GM21423 (cell line): ENCODE results near the gene NR3C2.

Experiments
- ATAC-seq: cut with Tn5 transposase; IDR thresholded peaks from one replicate; pipeline ENCODE4 v1.9.1; 2021; ENCODE audit warnings: mild to moderate bottlenecking, moderate library complexity; ENCODE audit not compliant: unreplicated experiment

Gene NR3C2

DNA sequence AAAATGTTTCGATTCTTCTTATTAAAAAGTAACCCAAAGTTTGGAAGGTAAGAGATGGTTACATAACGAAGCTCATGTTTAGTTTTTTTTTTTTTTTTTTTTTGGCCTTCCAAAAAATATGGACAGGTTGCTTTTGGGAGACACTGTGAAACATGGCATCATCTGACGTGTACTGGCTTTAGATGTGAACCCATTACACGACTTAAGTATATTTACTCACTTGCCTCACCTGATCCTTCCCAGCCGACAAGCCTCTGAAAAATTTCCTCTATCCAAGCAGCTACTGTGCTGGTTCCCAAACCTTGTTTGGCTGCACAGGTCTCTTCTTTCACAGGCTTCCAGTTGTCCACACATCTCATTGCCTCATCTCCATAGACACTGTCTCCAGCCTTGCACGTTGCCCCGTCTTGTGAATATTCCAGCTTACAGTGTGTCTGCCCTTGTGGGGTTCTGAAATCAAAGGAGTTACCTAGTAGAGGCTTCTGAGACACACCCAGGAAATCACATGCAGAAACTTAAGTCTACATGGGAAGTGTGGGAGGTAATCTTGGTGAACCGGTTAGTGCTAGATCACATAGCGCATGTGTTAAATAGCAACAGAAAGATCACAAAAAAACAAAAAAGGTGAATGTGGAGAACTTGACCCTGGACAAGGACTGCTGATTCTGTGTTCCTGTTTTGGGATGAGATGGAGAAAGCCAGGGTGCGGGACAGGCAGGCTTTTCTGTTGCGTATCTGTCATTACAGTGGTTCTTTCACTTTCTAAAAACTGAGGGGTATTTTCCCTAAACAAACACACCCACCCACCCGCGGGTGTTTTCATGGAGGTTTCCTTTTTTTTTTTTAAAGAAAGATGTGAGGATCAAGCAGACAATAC, 381.7 kb downstream of the NR3C2 start:
- no peak for ATAC-seq

DNA sequence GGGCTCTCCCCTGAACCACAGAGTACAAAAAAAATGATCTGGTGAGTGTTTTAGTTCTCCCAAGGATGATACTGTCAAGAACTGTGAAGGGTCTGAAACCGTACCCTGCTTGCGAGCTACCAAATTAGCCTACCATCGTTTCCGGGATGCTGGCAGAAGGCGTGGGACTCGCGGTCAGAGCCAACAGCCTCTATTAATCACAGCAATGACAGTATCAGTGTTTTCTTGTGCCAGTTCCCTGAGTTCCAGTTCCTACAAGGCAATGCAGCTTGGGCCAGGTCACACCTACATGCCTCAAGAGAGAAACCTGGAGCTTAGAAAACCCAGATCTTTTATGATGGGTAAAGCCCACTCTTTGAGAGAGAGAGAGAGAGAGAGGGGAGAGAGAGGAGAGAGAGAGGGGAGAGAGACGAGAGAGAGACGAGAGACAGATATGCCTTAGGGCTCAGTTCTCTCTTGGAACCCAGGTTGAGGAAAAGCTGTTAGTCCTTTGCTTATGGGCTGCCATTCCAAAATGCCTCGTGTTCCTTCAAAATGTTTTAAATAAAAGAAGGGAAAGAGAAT, 382.5 kb downstream of the NR3C2 start:
- no peak for ATAC-seq

DNA sequence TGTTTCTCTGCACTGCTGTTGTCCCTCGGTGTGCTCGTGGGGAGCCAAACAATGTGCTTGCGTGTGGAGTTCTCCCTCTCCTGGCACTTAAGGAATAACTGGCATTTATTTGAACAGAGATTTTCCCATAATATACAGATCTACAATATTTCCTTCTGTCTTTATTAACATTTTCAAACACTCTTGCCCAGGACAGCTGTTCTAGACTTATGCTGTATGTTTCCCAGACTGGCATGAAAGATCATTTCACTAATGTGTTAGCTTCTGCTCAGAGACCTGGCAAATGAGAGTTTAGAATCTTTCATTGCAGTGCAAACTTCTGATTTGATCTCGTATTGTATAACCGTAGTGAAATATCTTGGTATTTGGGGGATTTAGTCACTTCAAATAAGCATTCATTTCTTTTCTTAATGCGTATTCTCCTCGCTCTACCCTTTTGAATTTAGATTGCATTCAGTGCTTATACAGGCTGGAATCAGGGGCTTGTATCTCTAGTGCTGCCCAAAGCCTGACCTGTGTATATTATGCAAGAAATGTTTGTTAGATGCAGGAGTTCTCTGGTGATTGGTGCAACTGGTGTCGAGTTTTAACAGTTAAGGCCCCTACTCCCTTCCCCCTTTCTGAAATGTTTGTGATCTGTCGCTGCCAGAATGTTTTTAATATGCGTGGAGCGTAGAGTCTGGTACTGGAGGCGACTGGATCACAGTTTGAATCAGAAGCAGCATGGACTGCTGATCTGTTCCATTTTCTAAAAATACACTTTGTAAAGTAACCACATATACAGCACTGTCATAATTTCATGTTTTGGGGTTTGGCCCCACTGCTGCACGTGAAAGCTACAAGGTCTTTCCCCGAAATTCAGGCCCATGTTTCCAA, 384.0 kb downstream of the NR3C2 start:
- no peak for ATAC-seq

DNA sequence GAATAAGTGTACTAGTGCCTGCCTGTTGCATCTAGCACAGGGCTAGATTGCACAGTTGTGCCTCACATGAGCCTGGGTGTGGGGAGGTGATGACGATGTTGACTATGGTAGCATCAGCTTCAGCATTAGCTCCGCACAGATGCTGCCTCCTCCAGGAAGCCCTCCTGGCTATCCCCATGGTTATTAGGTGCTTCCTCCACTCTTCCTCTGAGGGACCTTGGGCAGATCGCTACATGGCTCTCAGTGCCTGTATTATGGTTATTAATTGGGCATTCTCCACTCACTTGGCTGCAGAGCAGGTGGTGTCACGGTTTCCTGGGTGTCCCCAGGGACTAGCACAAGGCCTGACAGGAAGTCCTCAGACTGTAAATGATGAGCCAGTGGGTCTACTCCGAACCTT, 384.7 kb downstream of the NR3C2 start:
- ATAC-seq, result peak; percentile 45

DNA sequence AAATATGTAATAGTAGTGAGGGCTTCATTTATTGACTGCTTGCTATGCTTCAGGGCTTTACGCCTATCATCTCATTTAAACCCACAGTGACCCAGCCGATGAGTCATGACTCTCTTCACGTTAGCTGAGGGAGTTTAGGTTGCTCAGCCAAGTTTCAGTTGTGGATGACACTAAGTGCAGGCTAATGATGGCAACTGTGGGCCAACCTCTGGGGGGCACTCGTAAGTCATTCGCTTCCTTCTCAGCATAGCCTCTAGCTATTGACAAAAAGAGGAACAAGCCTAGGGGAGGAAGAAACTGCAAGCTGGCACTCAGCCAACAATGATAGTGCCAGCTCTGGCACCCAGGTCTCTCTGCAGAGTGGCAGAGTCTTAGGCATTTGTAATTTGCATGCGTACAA, 385.3 kb downstream of the NR3C2 start:
- ATAC-seq, result peak; percentile 83

DNA sequence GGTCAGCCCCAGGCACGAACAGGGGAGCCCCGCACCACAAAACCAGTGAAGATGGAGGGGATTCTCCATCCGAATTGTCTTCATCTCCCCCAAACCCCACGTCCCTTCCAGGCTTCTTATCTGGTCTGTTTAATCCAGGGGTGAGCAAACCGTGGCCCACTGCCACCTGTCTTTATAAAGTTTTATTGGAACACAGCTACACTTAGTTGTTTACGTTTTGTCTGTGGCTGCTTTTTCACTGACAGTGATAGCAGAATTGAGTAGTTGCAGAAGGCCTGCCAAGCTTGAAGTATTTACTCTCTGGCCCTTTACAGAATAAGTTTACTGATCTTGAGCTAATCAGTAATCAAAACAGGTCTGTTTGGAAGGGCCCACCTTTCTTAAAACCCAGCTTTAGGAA, 386.4 kb downstream of the NR3C2 start:
- ATAC-seq, result peak; percentile 24

DNA sequence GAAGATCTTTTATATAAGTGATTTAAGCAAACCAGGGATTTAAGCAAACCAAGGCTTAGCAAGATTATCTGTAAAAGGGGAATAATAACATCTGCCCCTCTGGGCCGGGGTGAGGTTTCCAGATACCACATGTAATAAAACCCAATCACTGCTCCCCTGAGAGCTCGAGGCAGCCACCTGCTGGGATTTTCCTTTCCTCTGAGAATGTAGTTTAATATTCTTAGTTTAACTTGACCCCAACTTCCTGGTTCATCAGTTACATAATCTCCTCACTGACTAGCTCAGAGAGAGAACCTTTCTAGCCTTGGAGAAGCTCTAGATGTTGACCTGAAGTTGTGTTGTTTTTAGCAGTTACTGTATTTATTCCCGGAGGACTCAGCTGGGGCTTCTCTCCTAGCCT, 387.9 kb downstream of the NR3C2 start:
- ATAC-seq, result no peak

DNA sequence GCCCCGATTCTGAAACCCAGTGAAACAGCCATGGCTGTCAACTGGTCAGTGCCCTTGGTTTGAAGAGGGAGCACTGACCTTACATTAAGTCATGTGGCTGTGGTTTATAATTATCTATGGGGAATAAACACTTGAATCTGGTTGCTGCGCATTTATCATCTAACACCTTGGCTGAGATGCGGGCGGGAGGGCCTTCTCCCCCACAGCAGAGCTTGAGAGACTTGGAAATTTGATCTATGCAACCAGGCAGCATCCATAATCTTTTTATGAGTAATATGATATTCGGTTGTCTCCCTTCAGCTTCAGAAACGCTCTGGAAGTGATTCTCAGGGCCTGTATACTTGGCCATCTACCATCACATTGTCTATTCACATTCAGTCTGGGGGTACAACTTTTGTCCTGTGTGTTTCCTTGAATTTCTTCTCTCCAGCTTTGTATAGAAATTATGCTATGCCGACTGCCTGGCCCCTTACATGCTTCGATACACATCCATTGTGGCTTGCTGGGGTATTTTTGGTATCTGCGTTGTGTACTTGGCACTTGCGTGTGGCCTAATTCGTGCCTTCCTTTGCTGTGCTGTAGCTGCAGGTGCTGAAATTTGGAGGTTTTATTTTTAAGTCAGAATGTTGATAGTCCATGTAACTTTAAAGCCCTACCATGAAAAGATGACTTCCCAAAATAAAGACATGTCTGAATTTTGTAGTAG, 388.8 kb downstream of the NR3C2 start:
- ATAC-seq, result no peak

DNA sequence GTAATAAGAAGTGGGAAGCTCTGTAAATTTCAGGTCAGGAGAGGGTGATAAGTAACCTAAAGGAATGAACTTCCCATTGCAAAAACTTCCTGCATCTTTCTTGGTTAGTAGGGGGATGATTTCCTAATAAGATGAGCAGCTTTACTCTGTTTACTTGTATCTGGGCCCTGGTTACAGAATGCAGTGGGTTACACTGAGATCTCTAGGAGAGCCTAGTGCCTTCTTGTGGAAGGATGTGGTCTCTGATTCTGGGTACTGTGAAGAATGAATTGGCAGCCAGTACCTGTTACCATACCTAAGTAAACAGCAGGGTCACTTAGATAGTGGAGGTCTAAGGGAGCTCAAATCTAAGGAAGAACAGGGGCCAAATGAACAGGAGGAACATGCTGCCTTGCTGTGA, 389.8 kb downstream of the NR3C2 start:
- no peak for ATAC-seq

DNA sequence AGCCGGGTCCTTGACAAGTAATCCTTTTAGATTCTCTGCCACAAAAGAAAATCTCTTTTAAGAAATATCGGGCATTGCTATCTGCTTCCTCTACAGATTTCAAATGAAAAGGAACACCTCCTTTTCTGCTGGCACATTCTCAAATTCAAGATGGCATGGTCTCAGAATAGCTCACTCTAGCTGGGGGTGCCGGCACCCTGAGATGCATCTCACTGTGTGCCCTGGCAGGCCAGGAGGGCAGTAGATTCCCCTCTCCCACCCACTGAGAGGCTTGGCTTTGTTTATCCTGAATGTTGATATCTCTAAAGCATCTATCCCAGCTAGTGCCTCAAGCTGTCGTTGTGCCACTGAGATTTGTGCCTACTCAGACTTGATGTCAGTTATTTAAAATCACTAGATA, 390.8 kb downstream of the NR3C2 start:
- no peak for ATAC-seq

DNA sequence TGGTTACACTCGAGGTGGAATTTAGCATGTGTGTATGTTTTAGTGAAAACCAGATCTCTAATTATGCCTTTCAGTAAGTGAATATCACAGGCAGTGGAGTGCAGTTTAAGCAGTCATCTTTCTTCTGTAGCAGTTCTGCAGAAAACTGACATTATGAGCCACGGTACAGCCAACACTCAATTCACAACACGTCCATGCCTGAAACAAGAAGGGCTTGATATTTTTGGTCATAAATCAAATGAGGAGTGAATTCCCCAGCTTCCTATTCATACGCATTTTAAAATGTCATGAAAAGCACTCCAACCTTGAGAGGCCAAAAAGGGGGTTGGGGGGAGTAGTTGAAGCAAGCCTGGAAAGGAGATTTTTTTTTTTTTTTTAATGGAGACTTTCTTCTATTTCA, 393.6 kb downstream of the NR3C2 start:
- ATAC-seq, result no peak

DNA sequence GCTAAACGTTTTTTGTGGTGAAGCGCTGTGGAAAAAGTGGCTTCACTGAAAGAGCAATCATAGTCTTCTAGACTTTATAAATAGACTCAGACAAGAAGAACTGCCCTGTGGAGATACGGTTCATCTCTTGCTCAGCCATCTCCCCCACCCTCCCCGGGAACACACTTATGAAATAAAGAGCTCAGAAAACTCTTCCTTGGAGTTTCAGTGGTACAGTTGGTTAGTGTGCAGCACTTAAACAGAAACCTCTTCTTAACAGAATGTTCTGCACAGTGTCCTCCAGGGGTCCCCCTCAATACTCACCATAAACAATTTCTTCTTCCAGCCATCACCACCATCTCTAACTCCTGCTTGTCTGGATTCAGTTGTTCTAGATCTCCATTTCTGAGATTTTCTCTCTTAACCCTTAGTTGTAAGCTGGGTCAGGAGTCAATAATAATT, 397.3 kb downstream of the NR3C2 start:
- peak; percentile 96 for ATAC-seq

DNA sequence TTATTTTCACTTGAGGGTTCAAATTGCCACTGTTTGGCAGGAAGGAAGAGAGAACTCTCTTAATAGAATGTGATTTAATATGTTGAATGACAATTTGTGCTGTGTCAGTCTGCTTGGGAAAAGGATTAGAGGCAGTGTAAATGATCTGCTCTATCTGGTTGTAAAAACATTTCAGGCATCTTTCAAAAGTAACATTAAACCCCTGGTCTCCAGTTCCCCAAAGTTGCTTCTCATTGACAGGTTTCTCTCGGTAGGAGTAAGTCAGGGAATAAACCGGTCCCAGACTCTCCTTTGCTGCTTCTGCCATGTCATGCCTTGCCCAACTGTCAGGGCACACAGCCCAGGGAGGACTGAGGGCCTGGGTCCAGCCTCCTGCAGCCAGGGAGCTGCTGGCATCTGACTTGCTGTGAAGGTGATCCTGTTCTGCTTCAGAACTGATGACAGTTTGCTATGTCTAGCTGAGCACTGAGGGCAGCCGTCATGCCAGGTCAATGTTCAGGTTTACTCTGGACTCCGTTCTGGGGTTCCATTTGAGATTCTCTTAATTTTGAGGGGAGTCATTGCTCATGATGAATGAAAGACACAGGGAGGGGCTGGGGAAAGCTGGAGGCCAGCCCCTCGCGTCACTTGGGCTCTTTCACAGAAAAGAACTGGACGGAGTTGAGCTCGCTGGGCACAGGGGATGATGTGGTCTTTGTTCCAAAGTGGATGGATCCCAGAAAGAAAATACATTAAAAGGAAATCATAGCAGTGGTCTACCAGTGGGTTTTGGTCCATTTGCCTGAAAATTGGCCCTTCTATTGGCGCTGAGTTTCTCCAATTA, 397.9 kb downstream of the NR3C2 start:
- ATAC-seq, result no peak

DNA sequence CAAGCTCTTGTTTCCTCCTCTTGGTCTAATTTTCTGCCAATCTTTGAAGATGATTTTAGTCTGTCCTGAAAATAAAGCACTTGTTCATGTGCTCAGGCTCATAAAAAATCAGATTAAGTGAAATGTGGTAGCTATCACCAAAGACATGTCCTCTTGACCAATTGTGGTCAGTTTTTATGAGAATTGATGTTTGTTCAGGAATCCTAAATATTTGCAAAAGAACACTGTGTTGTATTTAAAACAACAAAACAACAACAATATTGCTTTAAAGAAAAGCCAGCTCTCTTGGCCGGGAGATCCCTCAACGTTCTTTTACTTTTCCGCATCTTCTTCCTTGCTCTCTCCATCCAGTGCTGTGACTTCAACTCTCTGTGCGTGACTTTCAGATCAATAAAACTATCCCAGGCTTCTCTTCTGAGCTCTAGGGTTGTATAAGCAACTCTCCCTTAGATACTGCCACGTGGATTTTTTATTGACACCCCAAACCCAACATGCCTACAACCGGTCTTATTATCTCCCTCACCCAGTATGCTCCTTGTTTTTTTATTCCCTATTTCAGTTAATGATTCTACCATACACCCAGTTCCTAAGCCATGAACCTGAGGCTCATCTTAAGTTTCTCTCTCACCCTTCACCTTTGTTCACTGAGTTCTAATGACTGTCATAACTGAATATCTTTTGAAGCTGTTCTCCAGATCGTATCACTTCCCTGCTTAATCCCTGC, 400.4 kb downstream of the NR3C2 start:
- ATAC-seq, result no peak

DNA sequence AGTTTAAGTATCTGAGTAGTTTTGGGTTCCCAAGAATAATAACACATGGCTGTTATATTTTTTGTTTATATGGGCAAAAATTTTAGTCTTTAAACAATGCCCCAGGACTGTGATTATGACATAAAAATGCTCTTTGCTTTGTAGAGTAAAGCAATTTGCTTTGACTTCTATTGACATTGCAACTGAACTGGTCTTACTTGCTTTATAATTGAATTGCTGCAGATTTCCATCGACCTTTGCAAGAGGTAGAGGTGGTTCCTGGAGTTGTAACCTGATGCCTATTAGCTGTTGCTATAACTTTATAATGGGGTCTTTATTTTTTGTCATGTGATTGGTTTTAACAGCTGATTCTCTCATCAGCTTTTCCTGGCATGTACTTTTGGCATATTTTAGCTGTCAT, 407.4 kb downstream of the NR3C2 start:
- no peak for ATAC-seq

DNA sequence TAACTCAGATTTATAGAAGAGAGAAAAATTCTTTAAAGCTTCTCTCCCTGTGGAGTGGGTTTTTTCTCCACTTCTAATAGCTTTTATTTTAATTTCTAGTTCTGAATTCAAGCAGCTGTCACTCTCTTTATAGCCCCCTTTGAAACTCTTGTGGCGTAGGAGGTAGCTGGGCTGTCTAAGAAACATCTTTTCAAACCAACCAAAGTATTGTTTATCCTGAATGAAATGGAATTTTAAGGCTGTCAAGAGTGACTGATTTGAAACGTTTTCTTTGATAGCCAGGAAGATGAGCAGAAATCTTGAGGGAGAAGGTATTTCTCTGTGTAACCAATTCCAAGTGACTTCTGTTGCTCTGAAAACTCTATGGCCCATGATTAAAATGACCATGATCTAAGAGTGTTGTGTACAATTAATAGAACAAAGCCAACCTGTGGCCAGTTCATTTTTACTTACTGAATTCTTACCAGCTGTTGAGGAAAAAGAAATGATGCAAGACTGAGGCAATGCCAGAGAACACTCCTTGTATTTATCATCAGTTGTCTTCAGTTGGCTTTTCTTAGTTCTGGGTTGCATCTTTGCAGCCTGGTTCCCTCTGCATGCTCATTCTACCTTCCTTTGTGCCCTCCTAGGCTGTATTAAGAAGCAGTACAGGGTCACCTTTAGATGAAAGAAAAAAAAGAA, 411.9 kb downstream of the NR3C2 start:
- ATAC-seq, result no peak

DNA sequence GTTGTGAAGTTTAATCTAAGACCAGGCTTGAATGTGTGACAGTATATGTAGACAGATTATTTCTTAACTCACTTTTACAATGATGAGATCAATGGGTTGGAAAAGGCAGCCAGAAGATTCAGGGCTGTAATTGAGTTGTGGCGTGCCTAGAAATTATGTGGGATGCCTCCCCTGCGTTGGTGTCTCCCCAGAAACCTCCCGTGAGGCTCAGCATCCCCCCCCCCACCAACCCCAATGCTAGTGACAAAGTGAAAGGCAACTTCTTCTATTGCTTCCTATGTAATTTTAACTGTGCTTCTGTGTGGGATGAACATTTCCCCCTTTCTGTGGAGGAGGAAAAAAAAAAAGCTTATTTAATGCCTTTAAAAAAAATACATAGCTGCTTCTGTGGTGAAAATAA, 412.4 kb downstream of the NR3C2 start:
- ATAC-seq, result no peak
